Parathyroid adenoma (tissue), 2 donors: Measurements from ENCODE around the gene RFX2.

Source experiments
- H2AFZ ChIP-seq: fragments of 300-600 bp; sonication (generic); one replicate; pipeline ENCODE4 v1.7.0; 2017; ENCODE audit warnings: antibody characterized with exemption, mild to moderate bottlenecking
- H3K27ac ChIP-seq: fragments of 300-600 bp; sonication (generic); one replicate; pipeline ENCODE4 v1.7.0; 2017
- H3K27me3 ChIP-seq: fragments of 300-600 bp; sonication (generic); one replicate; pipeline ENCODE4 v1.7.0; 2017; ENCODE audit warnings: low read length; ENCODE audit not compliant: control insufficient read depth, insufficient read depth
- H3K36me3 ChIP-seq: fragments of 300-600 bp; sonication (generic); one replicate; pipeline ENCODE4 v1.7.0; 2017; ENCODE audit warnings: low read length; ENCODE audit not compliant: control insufficient read depth, insufficient read depth
- H3K4me1 ChIP-seq: fragments of 300-600 bp; sonication (generic); one replicate; pipeline ENCODE4 v1.7.0; 2017; ENCODE audit warnings: control low read depth
- H3K4me2 ChIP-seq: fragments of 300-600 bp; sonication (generic); one replicate; pipeline ENCODE4 v1.7.0; 2017; ENCODE audit warnings: low read length
- H3K4me3 ChIP-seq: fragments of 300-600 bp; sonication (generic); one replicate; pipeline ENCODE4 v1.7.0; 2017; ENCODE audit warnings: low read depth, low read length
- H3K79me2 ChIP-seq: fragments of 300-600 bp; sonication (generic); one replicate; pipeline ENCODE4 v1.7.0; 2017; ENCODE audit warnings: control low read depth
- H3K9ac ChIP-seq: fragments of 300-600 bp; sonication (generic); one replicate; pipeline ENCODE4 v1.7.0; 2017; ENCODE audit warnings: mild to moderate bottlenecking
- H3K9me3 ChIP-seq: fragments of 300-600 bp; sonication (generic); one replicate; pipeline ENCODE4 v1.7.0; 2017; ENCODE audit warnings: low read length; ENCODE audit not compliant: control insufficient read depth
- CTCF ChIP-seq: fragments of 300-600 bp; sonication (generic); IDR thresholded peaks from one replicate; pipeline ENCODE4 v1.7.0; 2017; ENCODE audit warnings: antibody characterized with exemption, mild to moderate bottlenecking
- donor health status: primary hyperparathyroidism.

Gene RFX2

GRCh38 chr19:6038634-6039405 is 71.5 kb downstream of the RFX2 start:
- no peaks in the 10 kb centered on the region for H3K4me1 ChIP-seq
- H3K79me2 ChIP-seq: no peaks in the 10 kb centered on the region
- no peaks in the 10 kb centered on the region for H3K9me3 ChIP-seq
- no peaks in the 10 kb centered on the region for H3K27me3 ChIP-seq
- H3K9ac ChIP-seq: no peak overlapping the region
- no peak overlapping the region for H3K4me3 ChIP-seq
- no peak overlapping the region for H2AFZ ChIP-seq
- H3K36me3 ChIP-seq: no peaks in the 10 kb centered on the region
- TF ChIP-seq CTCF: no peak
- H3K4me2 ChIP-seq: no peak overlapping the region
- H3K27ac ChIP-seq: no peak overlapping the region

- Histone ChIP-seq H3K9ac (no peak overlapping the region), H3K79me2 (no peaks in the 10 kb centered on the region), H3K36me3 (no peaks in the 10 kb centered on the region), H3K4me1 (no peaks in the 10 kb centered on the region), H3K27me3 (no peaks in the 10 kb centered on the region), H3K4me2 (no peak overlapping the region), H2AFZ (no peak overlapping the region), H3K4me3 (no peak overlapping the region), H3K27ac (no peak overlapping the region), H3K9me3 (no peaks in the 10 kb centered on the region)
- no peak for TF ChIP-seq CTCF
These were observed 75.3 kb downstream of the RFX2 start for GRCh38 chr19:6035026-6035425.

- H3K9me3 ChIP-seq: no peaks in the 10 kb centered on the region
- no peaks in the 10 kb centered on the region for H3K27me3 ChIP-seq
- H3K79me2 ChIP-seq: no peaks in the 10 kb centered on the region
- H2AFZ ChIP-seq: no peak overlapping the region
- H3K4me3 ChIP-seq: no peak overlapping the region
- H3K4me2 ChIP-seq: no peak overlapping the region
- no peak overlapping the region for H3K27ac ChIP-seq
- TF ChIP-seq CTCF: no peak
- H3K9ac ChIP-seq: no peak overlapping the region
- H3K4me1 ChIP-seq: no peaks in the 10 kb centered on the region
- no peaks in the 10 kb centered on the region for H3K36me3 ChIP-seq
These were observed 75.8 kb downstream of the RFX2 start for GRCh38 chr19:6034512-6034911.

- Histone ChIP-seq H3K27me3 (no peaks in the 10 kb centered on the region), H2AFZ (no peak overlapping the region), H3K4me2 (no peak overlapping the region), H3K79me2 (no peaks in the 10 kb centered on the region), H3K36me3 (no peaks in the 10 kb centered on the region), H3K4me3 (no peak overlapping the region), H3K9me3 (no peaks in the 10 kb centered on the region), H3K4me1 (no peaks in the 10 kb centered on the region), H3K9ac (no peak overlapping the region), H3K27ac (no peak overlapping the region)
- TF ChIP-seq CTCF: no peak
These were observed 76.5 kb downstream of the RFX2 start for GRCh38 chr19:6033744-6034264.

- H3K36me3 ChIP-seq: no peaks in the 10 kb centered on the region
These were observed 77.5 kb downstream of the RFX2 start for GRCh38 chr19:6032827-6033226.

More at GRCh38 chr19:6032827-6033226, 77.5 kb downstream of the RFX2 start:
- H2AFZ ChIP-seq: no peak overlapping the region
- H3K27ac ChIP-seq: no peak overlapping the region
- no peaks in the 10 kb centered on the region for H3K9me3 ChIP-seq
- H3K27me3 ChIP-seq: no peaks in the 10 kb centered on the region
- H3K79me2 ChIP-seq: no peaks in the 10 kb centered on the region
- TF ChIP-seq CTCF: no peak
- no peak overlapping the region for H3K4me3 ChIP-seq
- no peaks in the 10 kb centered on the region for H3K4me1 ChIP-seq
- H3K9ac ChIP-seq: no peak overlapping the region
- no peak overlapping the region for H3K4me2 ChIP-seq
